ENCODE data around the gene ZC3H18. TPM values are rescaled to one million over a fixed set of nuclear protein-coding genes. Genes with fewer than 3 reads are reported as not detected.
"Not testable (repeated sequence)": the region's sequence is repeated elsewhere in the genome, so short reads cannot be mapped to it uniquely, and the experiment has no call there.

ZC3H18 gene
- total and polyA plus RNA-seq, 8 donors: 15.5 to 312 (median 19.0) TPM

DNA sequence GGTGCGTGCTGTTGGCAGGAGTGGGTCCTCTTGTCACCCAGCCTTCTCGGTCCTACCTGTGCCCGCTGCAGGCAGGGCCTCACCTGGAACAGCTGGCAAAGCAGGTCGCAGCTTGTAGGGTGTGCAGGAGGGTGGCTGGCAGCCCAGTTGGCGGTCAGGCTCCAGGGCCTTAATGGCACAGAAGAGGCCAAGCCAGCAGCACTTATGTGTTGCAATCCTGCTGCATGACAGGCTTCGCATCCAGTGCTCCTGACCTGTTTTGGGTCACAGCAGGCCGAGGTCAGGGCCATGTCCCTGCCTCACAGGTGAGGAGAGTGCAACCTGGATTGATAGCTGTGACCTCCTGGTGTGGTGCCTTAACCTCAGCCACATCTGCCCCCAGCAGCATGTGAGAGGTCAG is 31.9 kb downstream of the ZC3H18 start:
- no peak overlapping the region for H3K27ac ChIP-seq

DNA sequence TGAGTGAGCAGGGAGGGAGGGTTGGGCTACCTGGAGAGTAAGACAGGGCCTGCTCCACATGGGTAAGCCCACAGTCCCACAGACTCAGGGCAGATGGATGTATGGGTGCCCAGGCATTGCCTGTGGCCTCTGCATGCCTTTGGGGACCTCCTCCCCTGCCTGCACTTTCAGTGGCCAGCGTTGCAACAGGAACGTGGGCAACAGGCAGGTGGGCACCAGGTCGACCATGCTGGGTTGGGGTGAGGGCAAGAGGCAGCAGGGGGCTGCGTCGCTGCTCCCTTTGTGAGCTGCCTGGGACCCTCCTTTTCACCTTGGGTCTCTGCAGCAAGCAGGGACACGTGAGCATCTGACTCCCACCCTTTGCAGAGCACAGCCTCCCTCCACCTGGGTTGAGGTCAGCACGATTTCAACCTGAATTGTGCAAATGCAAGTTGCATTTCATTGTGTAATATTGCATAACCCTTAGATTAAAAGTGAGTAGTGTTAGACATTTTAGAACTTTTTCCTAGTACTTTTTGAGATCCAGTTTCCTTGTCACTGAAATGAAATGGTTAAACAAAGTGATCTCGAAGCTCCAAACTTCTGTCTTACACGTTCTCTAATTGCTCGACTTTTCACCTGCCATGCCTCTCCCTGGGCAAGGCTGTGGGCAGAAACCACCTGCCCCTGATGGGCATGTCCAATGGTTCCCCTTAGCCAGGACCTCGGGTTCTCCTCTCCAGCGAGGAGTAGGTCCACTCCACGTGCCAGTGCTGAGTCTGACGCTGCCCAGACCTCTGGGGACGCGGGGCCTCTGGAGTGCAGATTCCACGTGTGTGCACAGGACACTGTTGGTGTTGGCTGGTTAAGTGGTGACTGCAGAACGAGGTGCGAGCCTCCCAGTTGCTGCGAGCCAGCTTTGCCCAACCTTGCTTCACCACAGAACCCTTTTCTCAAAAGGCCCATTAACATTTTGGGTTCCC is 35.3 kb downstream of the ZC3H18 start:
- intact Hi-C loops (cut with DNase I; ENCODE audit: low total_unique reads): no loop called here
- 71 to 86% (median 83%) methylated on average over 19 to 20 of the region's 20 CpGs for WGBS, 5 donors

More for the DNA sequence above, 31.9 kb downstream of the ZC3H18 start:
- H3K4me1 ChIP-seq: peaks cover 0 to 27% (median 4%) of the 10 kb centered on the region in 4 donors
- peaks cover 57 to 98% (median 95%) of the 10 kb centered on the region in 4 donors for H3K36me3 ChIP-seq
- intact Hi-C loops (cut with DNase I; ENCODE audit: low total_unique reads): no loop called here
- no peaks in the 10 kb centered on the region for H3K9me3 ChIP-seq
- WGBS, 5 donors: 76 to 98% (median 88%) methylated on average over 5 to 7 of the region's 7 CpGs
- H3K27me3 ChIP-seq: no peaks in the 10 kb centered on the region
- TF ChIP-seq POLR2A (IDR thresholded peaks at IDR 0.05) (no peak), POLR2AphosphoS5 (IDR thresholded peaks at IDR 0.05) (no peak), EP300 (IDR thresholded peaks at IDR 0.05) (no peak)
- TF ChIP-seq, protein P1, sequence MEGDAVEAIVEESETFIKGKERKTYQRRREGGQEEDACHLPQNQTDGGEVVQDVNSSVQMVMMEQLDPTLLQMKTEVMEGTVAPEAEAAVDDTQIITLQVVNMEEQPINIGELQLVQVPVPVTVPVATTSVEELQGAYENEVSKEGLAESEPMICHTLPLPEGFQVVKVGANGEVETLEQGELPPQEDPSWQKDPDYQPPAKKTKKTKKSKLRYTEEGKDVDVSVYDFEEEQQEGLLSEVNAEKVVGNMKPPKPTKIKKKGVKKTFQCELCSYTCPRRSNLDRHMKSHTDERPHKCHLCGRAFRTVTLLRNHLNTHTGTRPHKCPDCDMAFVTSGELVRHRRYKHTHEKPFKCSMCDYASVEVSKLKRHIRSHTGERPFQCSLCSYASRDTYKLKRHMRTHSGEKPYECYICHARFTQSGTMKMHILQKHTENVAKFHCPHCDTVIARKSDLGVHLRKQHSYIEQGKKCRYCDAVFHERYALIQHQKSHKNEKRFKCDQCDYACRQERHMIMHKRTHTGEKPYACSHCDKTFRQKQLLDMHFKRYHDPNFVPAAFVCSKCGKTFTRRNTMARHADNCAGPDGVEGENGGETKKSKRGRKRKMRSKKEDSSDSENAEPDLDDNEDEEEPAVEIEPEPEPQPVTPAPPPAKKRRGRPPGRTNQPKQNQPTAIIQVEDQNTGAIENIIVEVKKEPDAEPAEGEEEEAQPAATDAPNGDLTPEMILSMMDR (IDR thresholded peaks at IDR 0.05): no peak
- no peak for DNase-seq
- H3K4me3 ChIP-seq: no peak overlapping the region

DNA sequence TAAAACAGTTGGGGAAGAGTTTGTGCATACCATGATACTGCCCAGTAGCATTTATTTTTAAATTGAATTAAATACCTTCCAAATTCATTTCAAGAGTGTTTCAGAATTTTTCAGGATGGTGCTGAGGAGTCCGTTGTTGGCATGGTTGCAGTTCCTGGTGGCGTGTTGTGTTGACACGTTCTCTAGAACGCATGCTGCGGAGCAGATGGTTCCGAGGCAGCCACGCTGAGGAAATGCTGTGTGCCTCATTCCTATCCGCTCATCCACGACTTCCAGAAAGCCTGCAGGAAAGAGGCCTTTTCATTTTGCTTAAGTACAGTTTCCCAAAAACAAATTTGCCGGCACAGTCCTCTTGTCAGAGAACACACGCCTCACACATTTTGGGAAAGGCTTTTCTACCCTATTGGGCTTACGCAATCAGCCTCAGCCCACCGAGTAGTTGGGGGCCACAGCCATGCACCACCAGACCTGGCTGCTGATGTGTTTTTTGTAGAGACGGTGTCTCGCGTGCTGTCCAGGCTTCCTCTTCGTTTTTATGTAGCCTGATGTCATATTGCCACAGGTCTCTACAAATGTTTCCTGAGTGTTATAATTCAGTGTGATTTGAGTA is 36.0 kb downstream of the ZC3H18 start:
- peaks cover 54 to 99% (median 97%) of the 10 kb centered on the region in 4 donors for H3K36me3 ChIP-seq

More for the DNA sequence above, 35.3 kb downstream of the ZC3H18 start:
- TF ChIP-seq POLR2A (IDR thresholded peaks at IDR 0.05) (no peak), POLR2AphosphoS5 (IDR thresholded peaks at IDR 0.05) (no peak), EP300 (IDR thresholded peaks at IDR 0.05) (no peak)
- TF ChIP-seq, protein P1 (IDR thresholded peaks at IDR 0.05): no peak
- Histone ChIP-seq H3K27ac (no peak overlapping the region), H3K9me3 (no peaks in the 10 kb centered on the region), H3K4me3 (no peak overlapping the region), H3K27me3 (no peaks in the 10 kb centered on the region), H3K36me3 (peaks cover 50 to 99% (median 97%) of the 10 kb centered on the region in 4 donors), H3K4me1 (peaks cover 0 to 5% (median 0%) of the 10 kb centered on the region in 4 donors)
- no peak for DNase-seq

DNA sequence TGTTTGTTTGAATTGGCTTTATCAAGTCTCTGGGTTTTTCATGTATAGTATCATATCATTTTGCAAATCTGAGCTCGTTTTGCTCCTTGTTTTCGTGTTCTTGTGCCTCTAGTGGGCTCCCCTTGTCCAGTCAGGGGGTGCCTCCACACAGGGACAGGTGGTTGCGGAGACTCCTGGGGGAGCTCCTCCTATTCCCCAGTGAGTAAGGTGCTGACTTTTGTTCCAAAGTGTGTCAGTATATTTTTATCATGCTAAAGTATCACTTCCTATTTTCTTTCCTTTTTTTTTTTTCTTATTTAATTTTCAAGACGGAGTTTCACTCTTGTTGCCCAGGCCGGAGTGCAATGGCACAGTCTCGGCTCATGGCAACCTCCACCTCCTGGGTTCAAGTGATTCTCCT is 37.9 kb downstream of the ZC3H18 start:
- no peaks in the 10 kb centered on the region for H3K27me3 ChIP-seq
- no peak overlapping the region for H3K4me3 ChIP-seq
- WGBS, 5 donors: 81 to 86% (median 85%) methylated on average over 6 of the region's 6 CpGs
- TF ChIP-seq POLR2A (IDR thresholded peaks at IDR 0.05) (no peak), EP300 (IDR thresholded peaks at IDR 0.05) (no peak), POLR2AphosphoS5 (IDR thresholded peaks at IDR 0.05) (no peak)
- TF ChIP-seq, protein P1 (IDR thresholded peaks at IDR 0.05): no peak
- DNase-seq: no peak
- no peak overlapping the region for H3K27ac ChIP-seq
- peaks cover 51 to 99% (median 97%) of the 10 kb centered on the region in 4 donors for H3K36me3 ChIP-seq
- H3K9me3 ChIP-seq: no peaks in the 10 kb centered on the region
- H3K4me1 ChIP-seq: no peaks in the 10 kb centered on the region
- intact Hi-C loops (cut with DNase I; ENCODE audit: low total_unique reads): no loop called here

More for the DNA sequence above, 36.0 kb downstream of the ZC3H18 start:
- Histone ChIP-seq H3K27ac (no peak overlapping the region), H3K27me3 (no peaks in the 10 kb centered on the region), H3K9me3 (no peaks in the 10 kb centered on the region), H3K4me1 (peaks cover 0 to under 1% (median 0%) of the 10 kb centered on the region in 4 donors), H3K4me3 (no peak overlapping the region)
- DNase-seq: no peak
- TF ChIP-seq POLR2AphosphoS5 (IDR thresholded peaks at IDR 0.05) (no peak), POLR2A (IDR thresholded peaks at IDR 0.05) (no peak), EP300 (IDR thresholded peaks at IDR 0.05) (no peak)
- TF ChIP-seq, protein P1 (IDR thresholded peaks at IDR 0.05): no peak
- WGBS, 5 donors: 85 to 92% (median 91%) methylated on average over 17 of the region's 17 CpGs
- intact Hi-C loops (cut with DNase I; ENCODE audit: low total_unique reads): no loop called here

- peaks cover 47 to 98% (median 98%) of the 10 kb centered on the region in 4 donors for H3K36me3 ChIP-seq
- H3K4me3 ChIP-seq; intact Hi-C loops (cut with DNase I; ENCODE audit: low total_unique reads); DNase-seq; H3K27ac ChIP-seq; H3K27me3 ChIP-seq; H3K9me3 ChIP-seq; H3K4me1 ChIP-seq: not testable (repeated sequence)
- WGBS, 5 donors: 86 to 95% (median 94%) methylated on average over 8 of the region's 8 CpGs
These were observed 39.2 kb downstream of the ZC3H18 start for GRCh38 chr16:88609426-88609825.

Data from stomach (tissue), 9 donors.